RWPE2 (cell line): ENCODE data around the gene PRR22.

Source experiments
- ATAC-seq: fragments of 200-7000 bp; cut with Tn5 transposase; 3 replicates; pipeline ENCODE4 v1.9.1; 2021; ENCODE audit warnings: low read depth
- DNase-seq: peaks from one replicate; pipeline ENCODE4 v3.0.0-alpha.2; 2020; ENCODE audit warnings: low spot score
- H3K27ac ChIP-seq: fragments of 450-650 bp; 2 replicates; pipeline ENCODE4 v1.5.1; 2017; ENCODE audit warnings: mild to moderate bottlenecking; ENCODE audit not compliant: poor library complexity, severe bottlenecking
- H3K27me3 ChIP-seq: fragments of 250-450 bp; sonication (Bioruptor Pico); 2 replicates; pipeline ENCODE4 v1.5.1; 2021; ENCODE audit warnings: mild to moderate bottlenecking, moderate library complexity; ENCODE audit not compliant: insufficient read depth, poor library complexity, severe bottlenecking
- H3K36me3 ChIP-seq: fragments of 250-450 bp; sonication (Bioruptor Pico); 2 replicates; pipeline ENCODE4 v1.5.1; 2020; ENCODE audit warnings: low read depth, mild to moderate bottlenecking, moderate library complexity
- H3K4me1 ChIP-seq: fragments of 250-450 bp; sonication (Bioruptor Pico); 2 replicates; pipeline ENCODE4 v1.5.1; 2021; ENCODE audit warnings: mild to moderate bottlenecking, moderate library complexity; ENCODE audit not compliant: insufficient read depth, poor library complexity, severe bottlenecking
- H3K4me3 ChIP-seq: fragments of 250-450 bp; sonication (Bioruptor Pico); 2 replicates; pipeline ENCODE4 v1.5.1; 2021; ENCODE audit warnings: mild to moderate bottlenecking, moderate library complexity; ENCODE audit not compliant: severe bottlenecking
- H3K9me3 ChIP-seq: fragments of 250-450 bp; sonication (Bioruptor Pico); 2 replicates; pipeline ENCODE4 v1.5.1; 2021; ENCODE audit warnings: mild to moderate bottlenecking, moderate library complexity; ENCODE audit not compliant: severe bottlenecking
- CTCF ChIP-seq: fragments of 450-650 bp; IDR thresholded peaks from one replicate; pipeline ENCODE4 v1.5.1; 2017; ENCODE audit warnings: mild to moderate bottlenecking, moderate library complexity; ENCODE audit not compliant: poor library complexity, severe bottlenecking

PRR22 gene

DNA sequence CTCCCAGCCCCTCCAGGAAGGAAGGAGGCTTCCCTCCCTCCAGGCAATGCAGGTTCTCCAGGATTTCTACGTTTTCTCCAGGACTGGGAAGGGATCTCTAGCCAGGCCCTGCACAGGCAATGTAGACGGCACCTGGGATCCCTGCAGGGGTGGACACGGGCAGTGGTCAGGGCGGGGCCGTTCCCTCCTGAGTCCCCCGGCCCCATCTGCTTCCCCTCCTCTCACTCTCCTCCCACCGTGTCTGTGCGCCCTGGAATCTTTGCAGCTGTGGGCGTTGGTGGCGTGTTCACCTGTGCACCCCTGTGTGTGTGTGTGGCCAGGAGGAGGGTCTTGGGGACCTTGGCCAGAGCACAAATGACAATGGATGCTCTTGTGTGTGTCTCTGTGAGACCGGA, 30.3 kb upstream of the PRR22 start:
- no peaks in the 10 kb centered on the region for H3K27me3 ChIP-seq
- H3K36me3 ChIP-seq = no peaks in the 10 kb centered on the region
- no peak overlapping the region for H3K27ac ChIP-seq
- TF ChIP-seq CTCF = no peak
- ATAC-seq (no peak), DNase-seq (no peak)
- H3K9me3 ChIP-seq = no peaks in the 10 kb centered on the region
- H3K4me1 ChIP-seq = no peaks in the 10 kb centered on the region
- no peak overlapping the region for H3K4me3 ChIP-seq

DNA sequence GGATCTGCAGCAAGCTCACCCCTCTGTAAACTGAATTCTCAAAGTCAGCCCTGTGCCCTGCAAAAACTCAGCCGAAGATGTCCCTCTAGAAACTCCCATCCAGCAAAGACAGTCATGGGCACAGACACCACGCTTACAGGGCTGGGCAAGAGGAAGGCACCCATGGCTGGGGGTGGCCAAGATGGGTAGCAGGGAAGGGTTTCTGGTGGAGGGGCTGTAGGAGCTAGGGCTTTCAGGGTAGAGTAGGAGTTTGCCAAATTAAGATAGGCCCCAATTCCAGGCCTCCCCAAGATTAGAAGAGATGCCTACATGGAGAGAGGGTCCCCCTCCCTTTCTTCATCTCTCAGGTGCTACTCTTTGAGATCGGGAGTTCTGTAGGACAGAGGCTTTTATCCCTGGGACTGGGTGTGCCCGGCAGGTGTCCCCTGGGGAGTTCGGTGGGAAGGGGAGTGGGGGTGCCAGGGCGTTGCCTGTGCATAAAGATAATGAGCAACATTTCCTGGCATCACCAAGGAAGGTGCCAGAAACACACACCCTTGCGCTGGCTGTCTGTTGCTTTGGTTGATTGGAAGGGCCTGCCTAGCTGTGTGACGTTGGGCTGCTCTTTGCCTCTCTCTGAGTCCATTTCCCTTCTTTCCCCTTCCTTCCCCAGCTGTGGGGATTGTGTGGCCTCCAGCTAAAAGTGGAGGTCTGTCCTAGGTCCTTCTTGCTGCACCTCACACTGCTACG, 29.7 kb upstream of the PRR22 start:
- DNase-seq (no peak), ATAC-seq (no peak)
- Histone ChIP-seq H3K4me1 (no peaks in the 10 kb centered on the region), H3K9me3 (no peaks in the 10 kb centered on the region), H3K27ac (no peak overlapping the region), H3K4me3 (no peak overlapping the region), H3K36me3 (no peaks in the 10 kb centered on the region), H3K27me3 (no peaks in the 10 kb centered on the region)
- no peak for TF ChIP-seq CTCF

GRCh38 chr19:5811117-5811516, 26.6 kb upstream of the PRR22 start:
- H3K4me1 ChIP-seq = no peaks in the 10 kb centered on the region
- H3K4me3 ChIP-seq = no peak overlapping the region
- no peak for DNase-seq
- H3K27me3 ChIP-seq = no peaks in the 10 kb centered on the region
- H3K27ac ChIP-seq = no peak overlapping the region
- no peaks in the 10 kb centered on the region for H3K9me3 ChIP-seq
- no peaks in the 10 kb centered on the region for H3K36me3 ChIP-seq
- no peak for ATAC-seq
- no peak for TF ChIP-seq CTCF

- ATAC-seq = no peak
- Histone ChIP-seq H3K27me3 (peaks cover 9% of the 10 kb centered on the region), H3K4me1 (no peaks in the 10 kb centered on the region), H3K27ac (no peak overlapping the region), H3K36me3 (no peaks in the 10 kb centered on the region), H3K4me3 (no peak overlapping the region), H3K9me3 (no peaks in the 10 kb centered on the region)
- no peak for DNase-seq
- TF ChIP-seq CTCF = no peak
Measured at GRCh38 chr19:5809469-5809868, 24.9 kb upstream of the PRR22 start.

DNA sequence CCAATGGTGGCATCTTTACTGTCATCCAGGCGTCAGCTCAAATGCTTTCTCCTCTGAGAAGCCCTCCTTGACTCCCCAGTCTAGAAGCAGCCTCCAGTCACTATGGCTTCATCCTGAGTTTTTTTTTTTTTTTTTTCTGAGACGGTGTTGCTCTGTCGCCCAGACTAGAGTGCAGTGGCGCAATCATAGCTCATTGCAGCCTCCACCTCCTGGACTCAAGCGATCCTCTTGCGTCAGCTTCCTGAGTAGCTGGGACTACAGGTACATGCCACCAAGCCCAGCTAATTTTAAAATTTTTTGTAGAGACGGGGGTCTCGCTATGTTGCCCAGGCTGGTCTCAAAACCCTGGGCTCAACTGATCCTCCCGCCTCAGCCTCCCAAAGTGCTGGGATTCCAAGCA, 24.5 kb upstream of the PRR22 start:
- Histone ChIP-seq H3K36me3 (no peaks in the 10 kb centered on the region), H3K4me3 (no peak overlapping the region), H3K27ac (no peak overlapping the region), H3K9me3 (no peaks in the 10 kb centered on the region), H3K27me3 (peaks cover 12% of the 10 kb centered on the region), H3K4me1 (no peaks in the 10 kb centered on the region)
- ATAC-seq (no peak), DNase-seq (no peak)
- no peak for TF ChIP-seq CTCF
